GM10266 (cell line): ENCODE data around the gene FBXO22.

Experiments
- DNase-seq: peaks from one replicate; pipeline ENCODE4 v3.0.0; 2012; ENCODE audit errors: extremely low spot score
- CTCF ChIP-seq: IDR thresholded peaks from 2 replicates; pipeline ENCODE4 v1.5.1; 2012; ENCODE audit warnings: mild to moderate bottlenecking, low read depth; ENCODE audit not compliant: control insufficient read depth, insufficient read depth; ENCODE audit errors: missing control alignments

FBXO22 gene

GRCh38 chr15:75928680-75929608, 25.3 kb downstream of the FBXO22 start:
- DNase-seq, result no peak
- peak; percentile 42 for TF ChIP-seq CTCF

DNA sequence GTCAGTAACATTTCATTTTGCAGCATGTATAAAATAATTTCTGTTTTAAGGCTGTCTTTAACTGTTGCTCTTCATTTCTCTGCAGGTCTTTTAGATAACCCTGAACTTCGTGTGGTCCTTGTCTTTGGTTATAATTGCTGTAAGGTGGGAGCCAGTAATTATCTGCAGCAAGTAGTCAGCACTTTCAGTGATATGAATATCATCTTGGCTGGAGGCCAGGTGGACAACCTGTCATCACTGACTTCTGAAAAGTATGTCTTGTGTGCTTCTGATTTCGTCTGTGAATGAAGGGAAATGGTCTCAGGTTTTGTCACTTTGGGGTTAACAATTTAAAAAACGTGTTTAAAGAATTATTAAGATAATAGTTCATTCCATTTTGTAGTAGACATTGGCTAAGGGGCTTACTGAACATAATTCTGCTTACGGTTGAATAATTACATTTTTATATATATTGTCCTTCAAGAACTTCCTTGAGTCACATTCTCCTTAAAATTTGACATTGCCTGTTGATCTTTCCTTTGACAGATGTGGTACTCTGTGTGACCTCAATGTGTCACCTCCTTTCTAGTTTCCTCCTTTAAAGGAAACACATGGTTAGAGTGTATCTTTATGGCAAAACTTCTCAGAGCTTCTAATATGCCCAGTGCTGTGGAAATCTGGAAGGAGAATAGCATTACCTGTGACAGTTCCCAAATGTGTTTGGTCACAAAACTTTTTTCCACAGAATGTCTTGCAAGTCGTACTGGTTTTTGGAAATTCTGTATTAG, 26.3 kb downstream of the FBXO22 start:
- no peak for DNase-seq
- no peak for TF ChIP-seq CTCF

DNA sequence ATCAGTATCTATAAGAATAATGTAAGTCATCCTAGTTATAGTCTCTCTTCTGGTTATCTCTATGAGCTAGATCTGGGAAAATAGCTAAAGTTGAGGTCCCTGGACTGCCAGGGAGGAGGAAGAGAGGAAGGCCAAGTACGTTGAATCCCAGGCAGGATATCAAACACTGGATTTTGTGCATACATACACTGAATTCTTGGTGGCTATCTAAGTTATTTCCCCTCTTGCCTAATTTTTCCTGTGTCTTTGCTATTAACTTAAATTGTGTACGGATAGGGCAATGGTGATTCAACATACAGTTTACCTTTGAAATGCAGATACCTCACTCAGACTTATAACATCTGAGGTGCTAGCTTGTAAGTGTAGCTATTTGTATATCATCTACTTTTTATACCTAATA, 27.2 kb downstream of the FBXO22 start:
- no peak for TF ChIP-seq CTCF
- DNase-seq, result no peak

- DNase-seq, result no peak
- TF ChIP-seq CTCF, result no peak
Measured at GRCh38 chr15:75942464-75942863, 38.8 kb downstream of the FBXO22 start.

GRCh38 chr15:75943246-75943645, 39.6 kb downstream of the FBXO22 start:
- TF ChIP-seq CTCF, result no peak

GRCh38 chr15:75943713-75944215, 40.1 kb downstream of the FBXO22 start:
- no peak for TF ChIP-seq CTCF
- DNase-seq, result no peak

More at GRCh38 chr15:75943246-75943645, 39.6 kb downstream of the FBXO22 start:
- DNase-seq, result no peak
